Hematopoietic multipotent progenitor cell treated with erythropoietin and hydrocortisone succinate and interleukin-3 and kit ligand, for 15 days (in vitro differentiated cells): ENCODE results near the gene CELF2.

Source experiments
- DNase-seq: peaks from one replicate; pipeline ENCODE4 v3.0.0-alpha.2; 2015; ENCODE audit warnings: low spot score

CELF2 gene

DNA sequence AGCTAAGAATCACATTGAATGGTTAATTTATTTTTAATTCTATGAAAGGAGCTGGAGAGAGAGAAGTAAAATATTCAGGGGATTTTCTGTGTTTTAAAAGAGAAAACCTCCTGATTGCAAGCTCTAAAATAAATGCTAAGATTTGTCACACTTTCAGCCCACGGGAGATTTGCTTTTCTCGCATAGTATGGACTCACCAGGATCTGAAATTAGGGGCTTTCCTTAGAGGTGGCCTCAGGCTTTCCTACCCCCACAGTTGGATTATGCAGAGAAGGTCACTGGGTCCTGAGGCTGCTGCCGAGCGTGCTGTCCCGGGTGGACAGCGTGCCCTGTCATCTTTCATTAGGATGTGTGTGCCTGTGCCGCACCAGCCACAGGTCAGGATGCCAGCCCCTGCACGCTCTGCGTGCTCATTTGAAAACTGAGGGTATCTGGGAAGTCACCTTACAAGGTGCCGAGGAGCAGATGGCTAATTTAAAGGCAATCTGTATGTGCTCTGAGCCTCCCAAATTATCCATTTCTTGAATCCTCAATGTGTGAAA is 258.8 kb downstream of the CELF2 start:
- no peak for DNase-seq

DNA sequence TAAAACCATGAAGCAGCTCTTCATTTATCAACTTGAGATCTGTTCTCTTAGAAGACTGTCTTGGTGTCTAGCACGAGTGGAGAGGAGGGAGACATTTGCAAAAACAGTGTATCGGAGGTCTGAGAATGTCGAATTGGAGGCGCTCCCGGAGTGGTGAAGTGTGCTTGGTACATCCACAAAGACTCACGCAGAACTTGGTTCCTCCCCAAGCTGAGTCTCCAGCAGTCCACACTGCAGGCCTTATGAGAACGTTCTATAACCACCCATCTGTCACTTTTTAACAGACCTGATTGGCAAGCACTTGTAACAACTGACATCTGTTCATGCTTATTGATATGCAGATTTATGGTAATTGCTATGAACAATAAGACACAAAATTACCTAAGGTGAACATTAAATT is 261.6 kb downstream of the CELF2 start:
- DNase-seq, result no peak

DNA sequence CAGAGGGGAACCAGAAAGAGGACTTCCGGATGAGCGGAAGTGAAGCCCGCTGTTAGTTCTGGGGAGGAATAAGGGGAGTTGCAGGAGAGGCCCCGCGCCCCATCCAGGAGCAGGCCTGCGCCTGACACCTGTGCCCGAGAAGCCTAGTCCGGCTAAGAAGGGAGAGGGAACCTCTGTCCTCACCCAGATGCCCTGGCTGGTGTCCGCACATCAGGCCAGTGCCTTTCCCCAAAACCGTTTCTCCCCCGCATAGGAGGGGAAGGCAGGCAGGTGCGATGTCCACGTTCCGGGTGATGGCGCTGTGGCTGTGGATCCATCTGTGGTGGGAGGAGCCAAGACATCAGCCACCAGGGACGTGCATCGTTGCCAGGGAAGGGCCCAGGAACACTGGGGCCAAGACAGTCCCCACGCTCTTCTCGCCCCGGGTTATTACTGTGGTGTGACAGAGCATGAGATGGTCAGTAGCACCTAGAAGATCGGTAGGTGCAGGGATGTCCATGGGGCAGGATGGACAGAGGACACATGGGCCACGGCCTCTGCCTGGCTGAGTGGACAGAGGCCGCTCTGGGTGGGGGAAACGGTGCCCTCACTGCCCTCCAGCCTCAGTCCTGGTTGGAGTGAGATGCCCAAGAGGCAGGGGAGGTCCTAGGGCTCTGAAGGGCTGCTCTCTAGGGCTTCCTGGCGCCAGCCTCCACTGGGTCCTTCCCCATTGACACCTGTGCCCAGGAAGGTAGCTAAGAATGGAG is 262.7 kb downstream of the CELF2 start:
- DNase-seq, result no peak

DNA sequence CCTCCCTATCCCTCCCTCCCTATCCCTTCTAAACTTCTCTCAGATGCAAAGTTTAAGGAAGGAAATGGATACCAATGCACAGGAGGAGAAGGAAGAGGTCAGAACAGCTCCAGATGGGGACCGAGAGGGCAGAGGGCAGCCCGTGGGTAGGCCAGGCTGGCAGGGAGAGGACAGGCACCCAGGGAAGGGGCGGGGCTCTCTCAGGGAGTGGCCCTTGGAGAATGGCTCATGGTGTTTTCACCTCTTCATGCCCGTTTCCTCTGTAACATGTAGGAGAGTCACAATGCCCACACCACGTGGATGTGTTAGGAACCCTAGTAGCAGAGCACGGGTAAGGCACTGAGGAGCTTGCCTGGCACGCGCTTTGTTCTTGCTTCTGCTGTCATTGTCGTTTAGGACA is 264.5 kb downstream of the CELF2 start:
- no peak for DNase-seq

DNA sequence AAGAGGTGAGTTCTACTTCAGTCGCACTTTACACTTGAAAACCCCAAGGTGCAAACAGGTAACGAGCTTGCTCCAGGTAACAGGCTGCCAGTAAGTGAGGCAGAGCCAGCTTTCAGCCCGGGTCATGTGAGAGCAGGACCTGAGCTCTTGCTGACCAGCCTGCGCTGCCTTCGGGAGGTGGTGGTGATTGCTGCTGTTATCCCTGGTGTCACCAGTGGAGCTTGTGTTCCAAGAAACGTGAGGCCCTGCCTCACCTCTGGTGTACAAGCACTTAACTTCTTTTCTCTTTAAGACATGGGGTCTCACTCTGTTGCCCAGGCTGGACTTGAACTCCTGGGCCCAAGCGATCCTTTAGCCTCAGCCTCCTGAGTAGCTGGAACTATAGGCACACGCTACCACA is 265.0 kb downstream of the CELF2 start:
- no peak for DNase-seq

DNA sequence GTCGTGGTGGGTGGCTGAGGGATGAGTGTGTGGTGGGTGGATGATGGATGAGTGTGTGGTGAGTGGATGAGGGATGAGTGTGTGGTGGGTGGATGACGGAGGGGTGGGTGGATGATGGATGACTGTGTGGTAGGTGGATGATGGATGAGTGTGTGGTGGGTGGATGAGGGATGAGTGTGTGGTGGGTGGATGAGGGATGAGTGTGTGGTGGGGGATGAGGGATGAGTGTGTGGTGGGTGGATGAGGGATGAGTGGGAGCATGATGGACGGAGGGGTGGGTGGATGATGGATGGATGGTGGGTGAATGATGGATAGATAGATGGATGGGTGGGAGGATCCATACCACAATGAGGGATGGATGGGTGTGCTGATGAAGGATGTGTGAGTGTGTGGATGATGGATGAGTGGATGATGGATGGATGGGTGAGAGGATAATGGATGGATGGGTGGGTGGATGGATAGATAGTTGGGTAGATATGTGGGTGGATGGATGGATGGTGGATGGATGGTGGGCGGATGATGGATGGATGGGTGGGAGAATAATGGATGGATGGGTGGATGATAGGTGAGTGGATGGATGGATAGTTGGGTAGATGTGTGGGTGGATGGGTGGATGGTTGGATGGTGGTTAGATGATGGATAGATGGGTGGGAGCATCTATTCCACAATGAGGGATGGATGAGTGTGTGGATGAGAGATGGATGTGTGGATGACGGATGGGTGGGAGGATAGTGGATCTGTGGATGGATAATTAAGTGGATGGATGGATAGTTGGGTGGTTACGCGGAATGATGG is 266.8 kb downstream of the CELF2 start:
- no peak for DNase-seq

DNA sequence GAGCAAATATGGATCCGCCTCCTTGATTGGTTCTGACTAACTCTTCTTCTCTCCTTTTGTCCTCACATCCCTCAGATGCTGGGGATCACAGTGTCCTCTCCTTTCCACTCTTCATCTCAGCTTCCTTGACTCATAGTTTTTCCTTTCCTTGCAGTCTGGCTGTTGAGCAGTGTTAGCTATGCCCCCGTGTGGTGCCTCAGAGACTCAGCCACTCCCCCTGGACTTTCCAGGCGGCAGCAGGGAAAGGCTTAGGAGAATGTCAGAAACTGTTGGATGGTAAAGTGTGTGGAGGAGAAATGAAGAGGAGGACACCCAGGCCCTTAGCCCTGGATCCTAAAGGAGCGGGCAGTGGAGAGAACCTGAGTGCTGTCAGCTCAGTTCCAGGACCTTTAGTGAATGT is 267.5 kb downstream of the CELF2 start:
- no peak for DNase-seq

DNA sequence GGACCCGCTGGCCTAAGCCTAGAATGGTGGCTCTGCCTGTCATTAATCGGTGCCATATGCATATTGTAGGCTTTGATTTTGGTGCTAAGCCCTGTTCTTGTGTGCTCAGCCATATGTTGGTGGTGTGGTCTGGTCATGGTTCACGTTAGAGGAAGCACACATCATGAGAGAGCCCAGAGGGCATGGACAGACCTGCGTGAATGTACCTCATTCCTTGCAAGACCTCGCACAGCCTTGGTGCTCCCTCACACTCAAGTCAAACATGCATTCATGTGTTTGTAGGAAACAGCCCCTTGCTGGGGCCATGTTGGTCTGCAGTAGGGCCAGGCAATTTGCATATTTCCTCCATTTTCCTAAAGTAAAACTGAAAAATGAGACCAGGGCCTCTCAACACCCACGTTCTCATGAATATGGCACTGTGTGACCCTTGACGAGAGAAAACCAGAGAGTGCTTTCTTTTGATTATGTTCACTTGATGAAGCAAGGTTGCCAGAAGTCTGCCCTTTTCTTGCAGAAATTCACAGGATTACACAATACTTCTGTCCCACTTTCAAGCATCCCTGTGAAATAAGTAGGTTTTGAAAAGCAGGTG is 268.7 kb downstream of the CELF2 start:
- DNase-seq, result no peak

DNA sequence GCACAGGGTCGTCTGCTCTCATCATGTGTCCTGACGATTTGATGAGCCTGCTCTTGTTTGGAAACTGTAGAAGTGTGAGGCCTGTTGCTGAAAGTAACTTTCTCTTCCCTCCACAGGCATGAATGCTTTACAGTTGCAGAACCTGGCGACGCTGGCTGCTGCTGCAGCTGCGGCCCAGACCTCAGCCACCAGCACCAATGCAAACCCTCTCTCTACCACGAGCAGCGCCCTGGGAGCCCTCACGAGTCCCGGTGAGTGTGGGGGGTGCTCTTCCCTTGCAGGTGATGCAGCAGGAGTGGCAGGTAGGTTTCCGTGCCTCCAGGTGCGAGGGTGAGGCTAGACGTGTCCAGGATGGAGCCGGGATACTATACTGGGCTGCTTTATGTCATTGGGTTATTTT is 270.6 kb downstream of the CELF2 start:
- DNase-seq, result no peak

DNA sequence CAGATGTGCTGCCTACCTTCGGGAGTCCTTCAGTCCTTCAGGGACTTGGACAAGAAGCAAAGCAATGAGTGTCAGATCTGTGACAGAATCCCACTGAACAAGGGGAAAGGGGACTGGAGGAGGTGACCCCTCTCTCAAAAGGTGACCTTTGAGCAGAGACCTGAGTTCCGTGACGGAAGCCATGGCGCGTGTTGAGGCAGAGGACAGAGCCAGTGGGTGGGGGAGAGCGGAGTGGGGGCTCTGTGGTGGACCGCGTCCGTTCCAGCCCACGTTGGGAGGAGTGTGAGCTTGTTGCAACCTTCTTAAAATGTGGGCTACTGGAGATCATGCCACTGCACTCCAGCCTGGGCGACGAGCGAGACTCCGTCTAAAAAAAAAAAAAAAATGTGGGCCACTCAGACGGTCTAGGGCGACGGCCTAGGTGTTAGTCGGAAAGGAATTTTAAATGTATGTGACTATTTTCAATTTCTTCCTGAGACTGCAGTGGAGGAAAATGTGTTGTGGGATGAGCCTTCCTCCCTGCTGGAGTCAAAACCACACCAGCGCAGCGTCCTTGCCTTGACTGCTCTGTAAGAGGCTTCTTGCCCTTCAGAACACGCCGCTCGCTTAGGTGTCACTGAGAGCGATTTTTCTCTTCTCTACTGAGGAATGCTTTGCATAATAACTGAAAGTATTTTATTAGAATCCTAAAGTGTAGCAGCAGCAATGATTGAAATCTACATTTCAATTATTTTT is 272.7 kb downstream of the CELF2 start:
- DNase-seq, result no peak

DNA sequence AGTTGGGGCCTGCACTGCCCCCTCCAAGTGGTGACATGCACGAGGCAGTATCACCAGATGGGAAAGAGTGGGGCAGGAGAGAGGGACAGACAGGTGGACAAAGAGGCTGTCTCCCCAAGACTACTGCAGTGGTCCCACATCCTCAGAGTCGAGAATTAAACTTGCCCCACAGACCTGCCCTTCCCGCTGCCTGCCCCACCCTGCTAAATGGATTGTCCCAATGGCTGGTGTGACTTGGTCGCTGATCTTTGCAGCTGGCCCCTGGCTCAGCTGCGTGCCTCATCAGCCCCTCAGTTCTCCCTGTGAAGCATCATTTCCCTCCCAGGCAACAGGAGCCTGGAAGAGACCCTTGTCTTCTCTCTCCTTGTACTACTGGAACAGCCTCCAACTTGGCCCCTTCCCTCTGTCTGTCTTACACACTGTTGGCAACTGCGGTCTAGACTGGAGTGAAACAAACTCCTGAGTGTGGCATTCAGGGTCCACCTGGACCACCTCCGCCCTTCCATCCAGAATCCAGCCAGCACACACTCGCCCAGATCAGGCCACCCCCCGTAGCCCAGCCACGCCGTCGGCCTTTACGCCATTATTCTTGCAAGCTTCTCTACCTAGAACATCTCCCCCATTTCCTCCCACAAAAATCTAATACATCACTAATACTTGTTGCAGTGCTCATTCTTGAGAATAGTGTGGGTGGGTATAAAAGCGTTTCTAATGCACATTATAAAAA is 275.1 kb downstream of the CELF2 start:
- no peak for DNase-seq

DNA sequence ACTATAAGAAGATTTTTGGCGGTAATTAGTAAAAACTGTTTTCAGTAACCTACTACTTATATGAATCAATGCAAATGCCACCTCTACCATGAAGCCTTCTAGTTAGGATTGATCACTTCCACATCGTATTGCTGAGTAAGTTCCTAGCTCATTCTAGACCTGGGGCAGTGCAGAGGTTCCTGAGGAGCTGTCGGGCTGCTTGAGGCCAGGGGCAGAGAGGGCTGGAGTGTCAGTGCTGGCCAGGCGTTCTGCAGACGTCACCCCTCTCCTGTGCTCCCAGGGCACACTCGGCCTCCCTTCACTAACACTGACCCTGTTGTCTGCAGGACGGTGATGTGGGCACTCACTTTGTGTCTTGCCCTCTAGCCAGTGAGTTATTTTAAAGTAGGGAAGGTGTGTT is 275.7 kb downstream of the CELF2 start:
- DNase-seq, result no peak

DNA sequence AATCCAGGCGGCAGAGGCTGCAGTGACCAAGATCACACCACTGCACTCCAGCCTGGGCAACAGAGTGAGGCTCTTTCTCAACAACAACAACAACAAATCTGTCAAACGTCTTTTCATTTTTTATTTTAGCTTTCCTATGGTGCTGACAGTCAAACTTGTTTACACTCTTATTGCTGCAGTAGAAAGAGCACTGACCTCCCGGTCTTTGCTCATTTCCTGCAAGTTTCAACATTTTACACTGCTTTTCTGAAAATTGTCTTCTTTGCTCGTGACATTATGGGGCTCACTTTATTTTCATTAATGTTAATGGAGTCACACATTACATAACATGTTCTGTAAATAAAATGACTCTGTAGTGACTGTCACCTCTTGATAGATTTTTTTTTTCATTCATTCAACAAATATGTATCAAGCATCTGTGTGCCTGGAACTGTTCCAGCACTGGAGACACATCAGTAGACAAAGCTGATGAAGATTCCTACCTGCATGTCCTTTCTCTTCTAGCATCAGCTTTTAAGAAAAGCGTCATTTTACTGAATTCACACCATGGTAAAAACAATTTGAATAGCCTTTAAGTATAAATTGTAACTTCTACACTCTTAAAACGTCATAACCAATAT is 277.3 kb downstream of the CELF2 start:
- DNase-seq, result no peak

DNA sequence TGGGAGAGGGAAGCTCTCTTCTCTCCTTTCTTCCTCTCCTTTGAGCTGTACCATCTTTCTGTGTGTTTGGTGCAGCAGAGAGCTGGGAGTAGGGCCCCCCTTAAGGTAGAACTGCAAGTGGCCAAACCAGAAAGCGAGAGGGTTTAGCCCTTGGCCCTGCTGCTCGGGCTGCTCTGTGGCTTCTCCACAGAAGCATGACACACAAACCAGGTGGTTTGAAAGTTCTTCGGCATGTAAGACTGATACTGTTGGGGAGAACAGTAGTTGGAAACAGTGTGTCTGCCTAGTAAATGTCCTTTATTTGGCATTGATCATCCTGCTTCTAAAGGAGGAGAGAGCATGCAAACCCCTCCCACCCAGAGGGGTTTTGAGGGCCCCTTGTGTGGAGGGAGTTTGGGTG is 277.8 kb downstream of the CELF2 start:
- no peak for DNase-seq

DNA sequence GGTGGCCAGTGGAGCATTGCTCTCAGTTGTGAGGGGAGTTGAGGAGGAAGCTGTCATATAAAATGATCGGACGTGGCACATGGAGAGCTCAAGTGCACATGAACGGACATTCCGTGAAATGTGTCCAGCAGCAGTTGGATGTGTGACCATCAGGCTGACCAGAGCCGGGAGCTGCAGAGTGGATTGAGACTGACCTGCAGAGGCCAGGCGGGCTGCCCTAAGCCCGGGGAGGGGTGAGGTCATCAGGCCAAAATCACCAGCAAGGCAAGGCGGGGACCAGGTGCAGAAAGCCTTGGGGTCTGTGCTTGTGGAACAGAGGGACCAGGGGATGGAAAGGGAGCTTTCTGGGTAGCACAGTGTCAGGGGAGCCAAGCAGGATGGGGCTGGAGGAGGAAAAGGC is 279.5 kb downstream of the CELF2 start:
- no peak for DNase-seq

DNA sequence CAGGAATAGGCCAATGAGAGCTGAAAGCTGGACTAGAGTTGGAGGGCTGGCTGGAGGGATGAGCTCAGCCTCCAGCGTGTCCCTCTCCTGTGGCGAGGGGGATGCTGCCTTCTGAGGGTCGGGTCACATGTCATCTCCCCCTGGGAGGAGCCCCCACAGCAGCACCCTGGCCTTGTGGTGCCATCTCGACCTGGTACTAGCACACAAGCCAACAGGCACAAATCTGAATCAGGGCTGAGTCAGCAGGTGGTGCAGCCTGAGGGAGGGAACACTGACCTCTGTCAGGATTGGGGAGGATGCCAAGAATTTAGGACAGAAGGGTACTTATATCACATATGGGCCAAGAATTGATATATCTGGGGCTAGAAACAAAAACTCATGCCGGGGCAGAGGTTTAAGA is 280.4 kb downstream of the CELF2 start:
- DNase-seq, result no peak

DNA sequence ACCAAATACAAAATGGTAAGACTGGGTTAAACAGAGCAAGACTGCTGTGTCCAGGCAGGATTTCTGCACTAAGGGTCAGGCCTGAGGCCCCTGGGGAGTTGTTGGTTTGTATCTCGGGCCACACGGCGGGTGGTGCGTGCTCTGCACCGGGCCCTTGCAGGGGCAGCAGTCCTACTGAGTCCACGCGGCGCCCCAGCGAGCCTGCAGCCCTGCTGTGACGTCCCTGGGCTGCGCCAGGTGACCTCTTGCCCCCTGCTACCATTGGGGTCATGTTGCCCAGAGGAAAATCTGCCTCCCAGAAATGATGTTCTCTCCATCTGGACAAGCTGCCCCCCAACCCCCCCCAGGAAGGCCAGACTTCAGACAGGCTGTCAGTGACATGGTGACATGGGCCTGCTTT is 281.5 kb downstream of the CELF2 start:
- DNase-seq, result no peak

DNA sequence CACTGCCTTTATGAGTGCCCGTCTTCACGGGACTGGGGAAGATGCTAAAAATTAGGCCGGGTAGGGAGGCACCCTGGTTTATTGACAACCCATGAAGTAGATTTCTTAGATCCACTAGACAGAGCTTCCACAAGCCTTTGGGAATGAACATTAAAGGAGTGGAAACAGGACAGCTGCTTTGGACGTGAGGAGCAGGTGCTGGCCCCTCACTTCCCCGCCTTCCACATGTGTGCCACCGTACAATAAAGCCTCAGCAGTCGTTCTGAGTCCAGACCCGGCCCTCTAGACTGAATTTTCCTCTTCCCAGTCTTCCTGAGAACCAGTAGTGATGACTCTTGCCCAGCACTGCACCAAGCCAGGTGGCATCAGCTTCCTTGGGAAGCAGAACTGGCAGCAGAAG is 282.4 kb downstream of the CELF2 start:
- DNase-seq, result no peak

DNA sequence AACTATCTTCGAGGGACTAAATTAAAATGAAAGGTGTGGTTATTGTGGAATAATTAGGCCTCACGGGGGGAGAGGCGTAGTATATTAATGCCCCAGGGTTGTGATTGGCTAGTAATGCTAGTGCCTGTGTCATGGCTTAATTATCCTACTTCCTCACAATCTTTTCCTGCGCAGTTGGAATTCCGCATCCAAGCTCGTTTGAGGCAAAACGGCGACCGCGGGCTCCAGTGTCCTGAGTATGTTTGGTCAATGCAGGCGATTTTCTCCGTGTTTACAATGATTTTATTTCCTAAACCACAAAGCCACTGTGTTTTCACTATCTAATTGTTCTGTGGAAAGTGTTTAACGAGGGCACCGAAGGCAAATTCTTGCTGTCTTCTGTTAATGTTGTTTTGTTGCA is 282.9 kb downstream of the CELF2 start:
- DNase-seq, result no peak

DNA sequence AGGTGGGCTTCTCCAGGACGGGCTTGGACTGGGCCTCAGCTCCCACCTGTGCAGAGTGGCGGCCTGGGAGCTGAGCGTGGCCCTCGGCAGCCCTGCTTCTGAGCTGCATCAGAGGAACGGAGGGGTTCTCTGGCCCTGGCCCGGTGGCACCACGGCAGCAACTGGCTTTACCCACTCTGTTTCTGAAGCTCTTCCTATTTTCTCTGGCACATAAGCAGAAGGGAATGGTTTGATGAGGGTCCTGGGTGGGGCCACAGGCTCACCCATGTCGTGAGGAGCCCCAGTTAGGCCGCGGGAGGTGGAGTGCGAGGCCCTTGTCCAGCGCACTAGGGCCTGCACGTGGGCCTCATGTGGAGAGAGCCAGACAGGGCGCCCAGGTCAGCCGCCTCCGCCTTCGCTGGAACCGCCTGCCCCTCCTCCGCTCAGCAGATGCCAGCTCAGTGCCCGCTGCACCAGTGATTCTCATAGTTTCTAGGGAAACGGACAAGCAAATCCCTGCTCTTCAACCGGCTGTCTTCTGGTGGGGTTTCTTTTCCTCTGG is 284.0 kb downstream of the CELF2 start:
- no peak for DNase-seq

DNA sequence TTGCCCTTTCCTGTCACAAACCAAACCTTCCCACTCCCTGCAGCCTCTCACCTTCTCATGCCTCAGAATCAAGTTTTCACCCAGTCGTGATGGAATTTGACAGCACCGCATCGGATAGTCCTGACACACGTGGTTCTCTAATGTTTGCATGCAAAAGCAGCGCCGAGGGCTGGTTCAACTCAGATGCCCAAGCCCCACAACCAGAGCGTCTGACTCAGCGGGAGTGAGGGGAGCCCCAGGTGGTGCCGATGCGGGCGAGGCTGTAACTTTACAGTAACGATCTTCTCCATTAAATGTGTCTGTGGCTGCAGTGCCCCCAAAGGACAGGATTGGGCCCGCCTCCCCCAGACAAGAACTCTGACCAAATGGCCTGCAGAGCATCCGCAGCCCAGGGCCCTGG is 284.5 kb downstream of the CELF2 start:
- DNase-seq, result no peak
